ENCODE measurements around the gene ENOX2. TPM values are rescaled to one million over a fixed set of nuclear protein-coding genes. Genes with fewer than 3 reads are reported as not detected.

Gene ENOX2
- polyA plus RNA-seq, 1 experiment = 16.8 TPM

- Histone ChIP-seq H3K9me3 (ENCODE audit: control insufficient read depth, insufficient read depth, low read length) (no peaks in the 10 kb centered on the region), H3K27me3 (ENCODE audit: control insufficient read depth, insufficient read depth, low read length) (no peaks in the 10 kb centered on the region), H3K4me3 (ENCODE audit: low read depth, low read length) (no peak overlapping the region), H3K27ac (ENCODE audit: low read depth, low read length) (no peak overlapping the region)
- CTCF ChIA-PET = interaction anchor here (1.5 kb wide), 1 partner anchor 21 kb away, joined by 5 read pairs; no protein-coding TSS in a partner anchor
- DNase-seq (ENCODE audit: low read depth, low spot score) = no peak
- TF ChIP-seq CTCF (IDR thresholded peaks at IDR 0.05; ENCODE audit: low read depth, low read length) = no peak
- POLR2A ChIA-PET = no interaction called here
Observed at GRCh38 chrX:130895299-130895698, 7.7 kb downstream of the ENOX2 start.

- no peak overlapping the region for H3K27ac ChIP-seq (ENCODE audit: low read depth, low read length)
- POLR2A ChIA-PET = no interaction called here
- no peaks in the 10 kb centered on the region for H3K9me3 ChIP-seq (ENCODE audit: control insufficient read depth, insufficient read depth, low read length)
- H3K27me3 ChIP-seq (ENCODE audit: control insufficient read depth, insufficient read depth, low read length) = no peaks in the 10 kb centered on the region
- CTCF ChIA-PET = no interaction called here
- DNase-seq (ENCODE audit: low read depth, low spot score) = no peak
- H3K4me3 ChIP-seq (ENCODE audit: low read depth, low read length) = no peak overlapping the region
- no peak for TF ChIP-seq CTCF (IDR thresholded peaks at IDR 0.05; ENCODE audit: low read depth, low read length)
Observed at GRCh38 chrX:130893356-130894085, 9.5 kb downstream of the ENOX2 start.

- no peak overlapping the region for H3K4me3 ChIP-seq (ENCODE audit: low read depth, low read length)
- no peaks in the 10 kb centered on the region for H3K9me3 ChIP-seq (ENCODE audit: control insufficient read depth, insufficient read depth, low read length)
- DNase-seq (ENCODE audit: low read depth, low spot score) = no peak
- TF ChIP-seq CTCF (IDR thresholded peaks at IDR 0.05; ENCODE audit: low read depth, low read length) = no peak
- no peaks in the 10 kb centered on the region for H3K27me3 ChIP-seq (ENCODE audit: control insufficient read depth, insufficient read depth, low read length)
- H3K27ac ChIP-seq (ENCODE audit: low read depth, low read length) = no peak overlapping the region
- POLR2A ChIA-PET = interaction anchor here (0.6 kb wide), 1 partner anchor 11 kb away, joined by 3 read pairs; no protein-coding TSS in a partner anchor
- CTCF ChIA-PET = interaction anchor here (1.0 to 1.9 kb wide), 2 partner anchors 312 to 348 kb away, joined by 3 to 5 read pairs; no protein-coding TSS in a partner anchor
Observed at GRCh38 chrX:130887376-130887775, 15.6 kb downstream of the ENOX2 start.

GRCh38 chrX:130885996-130886395, 17.0 kb downstream of the ENOX2 start:
- ChIA-PET CTCF (interaction anchor here (1.2 to 1.9 kb wide), 3 partner anchors 31 to 347 kb away, joined by 3 to 7 read pairs (median 5); no protein-coding TSS in a partner anchor), POLR2A (no interaction called here)
- Histone ChIP-seq H3K27me3 (ENCODE audit: control insufficient read depth, insufficient read depth, low read length) (no peaks in the 10 kb centered on the region), H3K9me3 (ENCODE audit: control insufficient read depth, insufficient read depth, low read length) (no peaks in the 10 kb centered on the region), H3K4me3 (ENCODE audit: low read depth, low read length) (no peak overlapping the region), H3K27ac (ENCODE audit: low read depth, low read length) (no peak overlapping the region)
- no peak for TF ChIP-seq CTCF (IDR thresholded peaks at IDR 0.05; ENCODE audit: low read depth, low read length)
- no peak for DNase-seq (ENCODE audit: low read depth, low spot score)

- POLR2A ChIA-PET = no interaction called here
- no peak for TF ChIP-seq CTCF (IDR thresholded peaks at IDR 0.05; ENCODE audit: low read depth, low read length)
Observed at GRCh38 chrX:130885508-130885907, 17.5 kb downstream of the ENOX2 start.

More at GRCh38 chrX:130885508-130885907, 17.5 kb downstream of the ENOX2 start:
- DNase-seq (ENCODE audit: low read depth, low spot score) = no peak
- H3K27ac ChIP-seq (ENCODE audit: low read depth, low read length) = no peak overlapping the region
- no peak overlapping the region for H3K4me3 ChIP-seq (ENCODE audit: low read depth, low read length)
- no peaks in the 10 kb centered on the region for H3K27me3 ChIP-seq (ENCODE audit: control insufficient read depth, insufficient read depth, low read length)
- no peaks in the 10 kb centered on the region for H3K9me3 ChIP-seq (ENCODE audit: control insufficient read depth, insufficient read depth, low read length)
- CTCF ChIA-PET = interaction anchor here (1.2 to 1.9 kb wide), 2 partner anchors 31 to 310 kb away, joined by 3 to 5 read pairs; no protein-coding TSS in a partner anchor

All from AG04450 (cell line).